ENCODE measurements around the gene HERC4. TPM values are rescaled to one million over a fixed set of nuclear protein-coding genes. Genes with fewer than 3 reads are reported as not detected.
"Not testable (repeated sequence)": the region's sequence is repeated elsewhere in the genome, so short reads cannot be mapped to it uniquely, and the experiment has no call there.

Gene HERC4
- total RNA-seq, 1 donor from 2014 or later: 57.2 TPM

DNA sequence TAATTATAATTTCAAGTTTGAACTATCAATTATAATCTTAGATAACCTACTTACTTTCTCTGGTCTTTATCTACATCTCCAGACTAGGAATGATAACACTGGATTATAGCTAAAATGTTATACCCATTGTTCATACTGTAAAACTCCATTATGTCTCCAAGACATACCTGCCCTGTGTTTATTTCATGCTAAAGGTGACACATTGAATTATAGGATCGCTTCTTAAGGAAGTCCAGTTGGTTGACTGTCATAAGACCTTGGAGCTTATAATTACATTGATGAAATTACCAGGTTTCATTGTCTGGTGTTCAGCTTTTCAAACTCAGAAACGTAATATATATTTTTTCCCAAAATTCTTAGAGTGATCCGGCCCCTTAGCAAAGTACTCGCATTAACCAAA lies 15.5 kb upstream of the HERC4 start:
- no peak for DNase-seq (ENCODE audit: extremely low read depth, low read depth, low spot score)

DNA sequence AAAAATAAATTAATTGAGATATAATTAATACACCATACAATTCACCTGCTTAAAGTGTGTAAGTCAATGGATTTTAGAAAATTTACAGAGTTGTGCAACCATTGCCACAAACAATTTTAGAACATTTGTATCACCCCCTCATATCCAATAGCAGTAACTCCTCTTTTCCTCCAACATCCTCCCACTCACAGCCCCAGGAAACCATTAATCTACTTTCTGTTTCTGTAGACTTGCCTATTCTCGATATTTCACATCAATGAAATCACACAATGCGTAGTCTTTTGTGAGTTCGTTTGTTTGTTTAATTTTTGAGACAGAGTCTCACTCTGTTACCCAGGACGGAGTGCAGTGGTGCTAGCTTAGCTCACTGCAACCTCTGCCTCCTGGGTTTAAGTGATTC lies 13.7 kb upstream of the HERC4 start:
- DNase-seq (ENCODE audit: extremely low read depth, low read depth, low spot score): no peak

DNA sequence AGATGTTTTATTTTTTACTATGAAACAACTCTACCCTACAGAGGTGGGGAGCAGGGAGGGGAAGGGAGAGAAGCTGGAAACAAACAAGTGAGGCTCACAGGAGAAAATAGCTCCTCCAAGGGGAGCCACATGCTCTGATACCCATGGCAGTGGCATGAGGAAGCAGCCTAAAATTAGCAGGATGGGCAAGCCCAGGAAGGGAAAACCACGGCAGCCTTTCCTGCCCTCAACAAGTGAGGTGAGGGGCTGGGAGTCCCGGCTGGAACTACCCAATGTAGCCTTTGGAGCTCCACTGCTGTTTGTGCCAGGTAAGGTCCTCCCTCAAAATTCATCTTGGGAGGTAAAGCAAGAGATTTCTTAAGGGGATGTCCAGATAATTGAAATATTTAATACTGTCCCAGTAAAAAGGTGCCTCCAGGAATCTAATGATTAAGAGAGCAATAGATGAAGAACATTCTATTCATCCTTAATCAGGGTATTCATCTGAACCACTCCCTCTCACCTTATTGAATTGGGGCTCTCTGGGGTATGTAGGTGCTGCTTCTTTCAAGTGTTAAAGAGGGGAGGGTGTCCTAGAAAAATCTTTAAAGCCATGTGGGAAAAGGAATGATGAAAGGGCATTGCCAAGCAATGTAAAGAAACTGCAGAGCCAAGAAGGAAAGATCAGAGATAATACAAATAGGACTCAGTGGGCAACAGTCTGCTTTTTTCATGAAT lies 12.8 kb upstream of the HERC4 start:
- DNase-seq (ENCODE audit: extremely low read depth, low read depth, low spot score): no peak

DNA sequence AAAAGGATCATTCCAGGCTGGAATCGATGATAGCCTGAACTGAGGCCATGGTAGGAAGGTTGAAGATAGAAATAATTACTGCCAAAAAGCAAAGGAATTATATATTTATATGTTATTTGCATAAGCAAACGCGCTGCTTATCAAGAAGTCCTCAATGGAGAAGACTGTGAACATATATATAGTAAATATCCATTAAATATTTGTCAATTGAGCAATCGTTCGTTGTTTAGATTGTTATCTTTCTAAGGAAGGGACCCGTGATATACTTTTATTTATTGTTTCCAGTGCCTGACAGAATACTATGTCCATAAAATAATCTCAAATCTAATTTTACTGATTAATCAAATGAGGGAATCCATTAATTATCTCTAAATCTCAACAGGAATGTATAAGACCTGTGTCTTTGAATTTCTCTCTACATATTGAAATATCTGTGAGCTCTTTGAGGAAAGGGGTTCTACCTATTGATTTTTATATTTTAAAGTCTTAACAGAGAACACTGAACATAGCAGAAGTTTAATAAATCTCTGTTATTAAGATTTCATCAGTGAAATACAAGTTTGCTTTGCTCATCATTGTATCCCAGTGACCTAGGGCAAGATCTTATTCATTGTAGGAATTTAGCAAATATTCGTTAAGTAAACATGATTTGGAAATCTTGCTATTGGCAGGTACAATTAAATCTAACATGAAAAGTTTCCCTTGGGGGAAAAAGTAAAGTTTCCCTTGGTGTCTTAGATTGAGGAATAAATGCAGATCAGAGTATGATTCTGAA lies 12.0 kb upstream of the HERC4 start:
- DNase-seq (ENCODE audit: extremely low read depth, low read depth, low spot score): no peak

DNA sequence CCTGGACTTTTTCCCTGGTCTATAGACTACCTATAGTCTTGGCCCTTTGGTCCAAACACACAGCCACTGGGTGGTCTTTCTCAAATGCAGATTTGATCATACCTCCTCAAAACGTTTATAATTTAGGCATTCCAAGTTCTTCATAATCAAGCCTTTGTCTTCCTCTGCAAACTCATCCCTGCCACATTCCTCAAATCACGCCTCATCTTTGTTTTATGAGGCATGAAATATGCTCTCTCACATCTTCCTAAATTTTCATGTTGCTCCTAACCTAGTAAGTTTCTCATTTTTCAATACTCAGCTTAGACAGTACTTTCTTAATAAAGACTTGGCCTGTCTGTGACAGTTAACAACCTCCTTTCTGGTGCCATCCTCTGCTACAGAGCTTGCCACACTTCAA lies 10.9 kb upstream of the HERC4 start:
- no peak for DNase-seq (ENCODE audit: extremely low read depth, low read depth, low spot score)

DNA sequence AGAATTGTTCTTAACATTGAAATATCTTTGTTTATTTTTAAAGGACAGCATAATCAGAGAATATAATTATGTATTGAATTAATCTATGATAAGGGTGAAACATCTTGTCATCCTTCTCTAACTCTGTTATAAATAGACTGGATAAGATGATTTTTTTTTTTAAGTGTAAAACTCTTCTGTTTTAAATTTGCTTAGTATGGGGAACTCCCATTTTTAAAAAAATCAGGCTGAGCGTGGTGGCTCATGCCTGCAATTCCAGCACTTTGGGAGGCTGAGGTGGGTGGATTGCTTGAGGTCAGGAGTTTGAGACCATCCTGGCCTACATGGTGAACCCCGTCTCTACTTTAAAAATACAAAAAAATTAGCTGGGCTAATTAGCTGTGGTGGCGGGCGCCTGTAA lies 9.4 kb upstream of the HERC4 start:
- DNase-seq (ENCODE audit: extremely low read depth, low read depth, low spot score): no peak

DNA sequence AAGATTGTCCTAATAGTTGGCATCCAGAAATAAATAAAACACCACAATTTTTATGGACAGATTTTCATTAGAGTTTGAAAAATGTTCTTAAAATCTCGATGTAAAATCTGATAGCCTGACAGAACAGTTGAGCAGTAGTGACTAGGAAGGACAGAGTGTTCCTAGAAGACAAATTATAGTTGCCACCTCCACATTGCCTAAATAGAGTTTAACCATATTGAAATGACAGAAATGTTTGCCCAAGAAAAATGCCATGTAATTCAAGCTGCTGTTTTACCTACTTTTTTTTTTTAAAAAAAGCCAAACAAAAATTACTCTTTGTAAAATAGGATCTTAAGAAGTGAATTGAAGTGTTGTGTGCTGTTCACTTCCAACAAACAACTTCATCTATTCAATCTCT lies 8.9 kb upstream of the HERC4 start:
- DNase-seq (ENCODE audit: extremely low read depth, low read depth, low spot score): no peak

DNA sequence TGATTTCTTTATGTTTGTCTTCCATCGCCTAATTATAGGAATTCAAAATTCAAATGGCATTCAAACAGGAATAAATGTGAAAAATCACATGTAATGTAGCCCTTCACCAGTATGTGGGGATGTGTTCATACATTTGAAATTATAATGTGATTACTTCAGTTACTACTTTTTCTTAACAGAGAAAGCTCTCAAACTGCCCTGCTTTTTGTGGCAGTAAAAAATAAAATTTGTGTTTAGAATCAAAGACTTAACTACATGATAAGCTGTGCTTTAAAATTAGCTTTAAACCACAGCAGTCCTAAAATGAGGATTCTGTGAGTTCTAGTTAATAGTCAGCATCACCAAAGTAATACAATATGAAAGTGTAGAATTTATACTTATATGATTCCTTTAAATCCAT lies 7.8 kb upstream of the HERC4 start:
- no peak for DNase-seq (ENCODE audit: extremely low read depth, low read depth, low spot score)

DNA sequence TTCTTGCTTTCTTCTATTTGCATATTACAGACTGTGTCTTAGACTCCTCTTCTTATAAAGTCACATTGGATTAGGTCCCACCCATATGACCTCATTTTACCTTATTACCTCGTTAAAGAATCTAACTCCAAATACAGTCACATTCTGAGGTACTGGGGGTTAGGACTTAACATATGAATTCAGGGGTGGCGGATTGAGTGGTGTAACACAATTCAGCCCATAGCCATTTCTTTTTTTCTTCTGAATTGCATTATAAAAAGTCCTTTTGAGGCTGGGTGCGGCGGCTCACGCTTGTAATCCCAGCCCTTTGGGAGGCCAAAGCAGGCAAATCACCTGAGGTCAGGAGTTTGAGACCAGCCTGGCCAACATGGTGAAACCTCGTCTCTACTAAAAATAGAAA lies 6.8 kb upstream of the HERC4 start:
- DNase-seq (ENCODE audit: extremely low read depth, low read depth, low spot score): no peak

DNA sequence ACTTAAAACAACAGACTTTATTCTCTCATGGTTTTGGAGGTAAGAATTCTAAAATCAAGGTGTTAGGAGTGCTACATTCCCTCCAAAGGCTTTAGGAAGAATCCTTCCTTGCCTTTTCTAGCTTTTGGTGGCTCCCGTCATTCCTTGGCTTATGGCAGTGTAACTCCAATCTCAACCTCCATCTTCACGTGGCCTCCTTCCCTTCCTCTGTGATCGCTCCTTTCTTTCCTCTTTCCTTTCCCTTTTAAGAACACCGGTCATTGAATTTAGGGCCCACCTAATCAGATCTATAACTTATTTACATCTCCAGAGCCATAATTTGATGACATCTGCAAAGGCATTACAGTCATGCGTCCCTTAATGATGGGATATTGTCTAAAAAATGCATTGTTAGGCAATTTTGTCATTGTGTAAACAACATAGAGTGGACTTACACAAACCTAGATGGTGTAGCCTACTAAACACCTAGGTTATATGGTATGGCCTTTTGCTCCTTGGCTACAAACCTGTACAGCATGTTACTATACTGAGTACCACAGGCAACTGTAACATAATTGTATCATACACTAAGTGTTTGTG lies 5.9 kb upstream of the HERC4 start:
- DNase-seq (ENCODE audit: extremely low read depth, low read depth, low spot score): no peak

DNA sequence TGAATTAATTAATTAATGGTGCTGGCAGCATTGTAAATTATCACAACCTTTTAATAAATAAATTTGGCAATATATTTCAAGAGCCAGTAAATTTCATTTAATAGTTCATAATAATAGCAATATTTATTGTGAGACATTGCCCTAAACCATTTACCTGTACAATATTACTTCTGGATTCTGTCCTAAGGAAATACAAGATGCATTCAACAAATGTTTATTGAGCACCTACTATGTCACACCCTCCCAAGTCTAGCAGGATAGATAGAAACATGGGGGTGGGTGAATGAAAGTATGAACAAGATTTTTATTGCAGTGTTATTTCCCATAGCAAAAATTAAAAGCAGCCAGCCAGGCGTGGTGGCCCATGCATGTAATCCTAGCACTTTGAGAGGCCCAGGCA lies 4.4 kb upstream of the HERC4 start:
- no peak for DNase-seq (ENCODE audit: extremely low read depth, low read depth, low spot score)

DNA sequence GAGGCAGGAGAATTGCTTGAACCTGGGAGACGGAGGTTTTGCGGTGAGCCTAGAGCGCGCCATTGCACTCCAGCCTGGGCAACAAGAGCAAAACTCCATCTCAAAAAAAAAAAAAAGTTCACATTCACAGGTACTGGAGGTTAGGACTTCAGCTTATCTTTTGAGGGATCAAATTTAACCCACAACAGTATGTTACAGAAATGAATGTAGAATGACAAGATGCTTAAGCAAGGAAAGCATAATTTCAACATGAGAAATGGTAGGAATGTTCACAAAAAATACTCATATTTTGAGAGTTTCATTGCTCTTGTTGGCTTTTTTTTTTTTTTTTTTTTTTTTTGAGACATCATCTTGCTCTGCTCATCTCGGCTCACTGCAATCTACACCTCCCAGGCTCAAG lies 1.9 kb upstream of the HERC4 start:
- DNase-seq (ENCODE audit: extremely low read depth, low read depth, low spot score): no peak

DNA sequence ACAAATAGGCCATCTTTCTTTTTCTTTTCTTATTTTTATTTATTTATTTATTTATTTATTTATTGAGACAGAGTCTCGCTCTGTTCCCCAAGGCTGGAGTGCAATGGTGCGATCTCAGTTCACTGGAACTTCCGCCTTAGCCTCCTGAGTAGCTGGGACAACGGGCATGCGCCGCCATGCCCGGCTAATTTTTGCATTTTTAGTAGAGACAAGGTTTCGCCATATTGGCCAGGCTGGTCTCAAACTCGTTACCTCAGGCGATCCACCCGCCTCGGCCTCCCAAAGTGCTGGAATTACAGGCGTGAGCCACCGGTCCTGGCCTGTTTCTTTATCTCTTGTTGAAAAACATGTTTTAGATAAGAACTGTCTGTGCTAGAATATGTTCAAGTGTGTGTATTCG lies 998 bp upstream of the HERC4 start:
- not testable (repeated sequence) for DNase-seq (ENCODE audit: extremely low read depth, low read depth, low spot score)

DNA sequence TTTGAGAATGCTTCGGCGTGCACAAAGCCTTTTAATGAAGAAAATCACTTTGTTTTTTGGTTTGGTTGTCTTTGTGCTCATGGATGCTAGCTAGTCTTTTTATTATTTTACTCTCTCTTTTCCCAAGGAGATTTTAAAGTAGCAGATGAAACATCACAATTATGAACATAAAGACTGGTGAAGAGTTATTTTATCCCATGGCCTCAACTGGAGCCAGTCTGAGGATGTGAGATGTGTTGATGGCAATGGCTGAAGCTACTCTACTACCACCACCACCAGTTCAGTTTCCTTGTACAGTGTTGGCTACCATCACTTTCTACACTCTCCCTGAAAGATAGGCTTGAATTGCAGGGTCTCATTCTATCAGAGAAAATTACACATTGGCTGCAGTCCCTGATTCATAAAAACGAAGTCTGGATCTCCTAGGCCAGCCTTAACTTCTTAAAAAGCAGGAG lies 494 bp upstream of the HERC4 start:
- no peak for DNase-seq (ENCODE audit: extremely low read depth, low read depth, low spot score)

DNA sequence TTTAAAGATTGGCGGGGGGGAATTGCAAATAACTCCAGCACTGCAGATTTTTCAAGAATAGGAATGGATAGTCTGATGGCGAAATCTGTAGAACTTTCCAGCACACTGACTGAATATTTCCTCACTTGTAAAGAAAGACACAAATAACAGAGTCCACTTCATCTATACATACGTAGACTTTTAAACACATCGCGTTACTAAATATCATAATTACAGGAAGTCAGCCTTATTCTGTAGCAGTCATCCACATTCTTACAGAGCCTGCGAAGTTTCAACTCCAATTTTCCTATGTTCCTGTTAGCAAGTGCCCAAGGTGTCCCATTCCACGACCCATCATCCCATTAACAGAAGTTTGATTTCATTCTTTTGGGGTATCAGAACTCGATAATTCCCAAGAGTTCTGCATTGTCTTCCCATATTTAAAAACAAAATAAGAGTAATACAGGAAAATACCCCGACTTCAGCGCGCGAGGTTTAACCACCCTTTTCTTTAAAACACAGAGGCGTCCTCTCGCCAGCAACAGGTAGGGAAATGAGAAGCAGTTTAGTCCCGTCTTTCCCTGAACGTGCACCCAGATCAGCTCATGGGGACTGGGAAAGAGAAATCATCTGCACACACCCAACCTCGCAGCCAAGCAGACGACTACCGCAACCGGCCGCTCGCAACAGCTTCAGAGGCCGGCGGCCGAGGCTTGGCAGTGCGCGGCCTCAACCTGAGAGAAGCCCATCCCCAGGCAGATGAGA lies 880 bp downstream of the HERC4 start:
- DNase-seq (ENCODE audit: extremely low read depth, low read depth, low spot score): no peak

DNA sequence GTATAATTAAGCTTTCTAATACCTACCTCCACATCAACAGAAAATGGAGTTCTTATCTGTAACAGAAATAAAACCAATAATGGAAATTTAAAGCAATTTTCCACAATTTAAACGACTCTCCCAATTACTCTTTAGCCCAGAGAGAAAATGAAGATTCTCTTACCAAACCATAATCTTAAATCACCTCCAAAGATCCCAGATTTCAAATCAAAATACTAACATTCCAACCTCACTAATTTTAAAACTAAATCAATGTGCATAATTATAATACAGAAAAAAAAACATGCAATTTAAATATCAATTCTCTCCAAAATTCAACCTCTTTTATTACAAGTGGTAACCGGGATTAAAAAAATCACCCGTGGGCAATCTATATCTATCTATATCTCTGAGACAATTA lies 1.5 kb downstream of the HERC4 start:
- no peak for DNase-seq (ENCODE audit: extremely low read depth, low read depth, low spot score)

DNA sequence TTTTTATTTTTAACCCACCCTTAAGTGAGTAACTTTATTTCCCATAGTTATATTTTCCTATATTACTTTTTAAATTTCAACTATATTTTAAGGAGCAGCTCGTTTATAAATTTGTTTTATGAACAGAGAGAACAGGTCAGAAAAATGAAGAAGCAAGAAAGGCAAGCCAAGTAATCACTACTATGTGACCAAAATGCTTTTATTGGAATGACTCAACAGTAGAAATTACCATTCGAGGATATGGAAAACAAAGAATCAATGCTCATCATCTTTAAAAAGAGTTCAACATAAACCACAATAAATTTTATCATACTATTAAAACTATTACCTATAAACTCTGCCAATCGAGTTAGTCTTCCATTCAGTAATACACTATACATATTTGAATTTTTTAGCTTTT lies 7.6 kb downstream of the HERC4 start:
- no peak for DNase-seq (ENCODE audit: extremely low read depth, low read depth, low spot score)

DNA sequence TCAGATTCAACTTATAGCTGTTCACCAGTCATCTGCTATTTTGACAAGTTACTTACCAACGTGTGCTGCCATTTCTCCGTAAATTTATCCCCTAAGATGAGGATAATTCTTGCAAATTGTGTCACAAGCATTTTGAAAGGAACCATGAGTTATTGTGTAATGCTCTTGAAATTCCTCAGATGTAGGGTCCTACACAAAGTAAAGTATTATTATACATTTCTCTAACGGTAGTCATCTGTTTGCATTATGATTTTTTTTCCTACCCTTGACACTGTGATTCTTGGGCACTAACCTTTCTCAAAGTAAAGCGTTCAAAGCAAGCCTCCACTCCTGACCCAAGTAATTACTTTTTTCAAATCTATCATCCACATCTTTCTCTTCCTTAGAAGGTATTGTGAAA lies 8.1 kb downstream of the HERC4 start:
- DNase-seq (ENCODE audit: extremely low read depth, low read depth, low spot score): no peak

DNA sequence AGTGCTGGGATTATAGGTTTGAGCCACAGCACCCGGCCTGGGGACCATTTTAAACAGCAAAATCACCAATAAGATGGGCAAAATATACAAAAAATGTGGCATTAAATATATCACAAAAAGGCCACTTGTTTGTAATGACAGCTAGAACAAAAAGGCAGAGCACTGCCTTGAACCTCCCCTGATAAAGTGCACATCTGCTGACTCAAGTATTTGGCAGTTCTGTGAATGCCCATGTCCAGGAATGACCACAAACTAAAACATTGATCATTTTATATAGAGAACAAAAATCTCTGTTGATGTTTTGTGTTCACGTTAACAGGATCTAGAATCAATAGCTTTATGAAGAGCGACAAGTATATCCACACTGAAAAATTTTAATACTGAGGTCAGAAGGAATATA lies 21.5 kb downstream of the HERC4 start:
- no peak for DNase-seq (ENCODE audit: extremely low read depth, low read depth, low spot score)

DNA sequence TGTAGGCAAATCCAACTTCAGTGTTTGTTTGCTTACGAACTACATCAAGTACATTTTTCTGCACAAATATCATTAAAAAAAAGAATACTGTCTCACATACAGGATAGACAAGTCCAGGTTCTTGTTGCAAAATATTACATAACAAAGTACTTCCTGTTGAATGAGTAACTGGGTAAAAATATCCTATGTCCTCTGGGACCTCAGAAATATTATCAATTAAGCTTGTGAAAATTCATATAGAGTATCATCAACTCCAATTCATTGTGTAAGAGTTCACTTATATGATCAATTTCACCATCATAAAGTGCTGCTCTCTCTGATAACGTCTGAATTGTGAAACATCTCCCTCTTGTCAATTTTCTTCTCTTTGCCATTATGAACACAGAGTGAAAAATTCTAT lies 22.6 kb downstream of the HERC4 start:
- DNase-seq (ENCODE audit: extremely low read depth, low read depth, low spot score): no peak

DNA sequence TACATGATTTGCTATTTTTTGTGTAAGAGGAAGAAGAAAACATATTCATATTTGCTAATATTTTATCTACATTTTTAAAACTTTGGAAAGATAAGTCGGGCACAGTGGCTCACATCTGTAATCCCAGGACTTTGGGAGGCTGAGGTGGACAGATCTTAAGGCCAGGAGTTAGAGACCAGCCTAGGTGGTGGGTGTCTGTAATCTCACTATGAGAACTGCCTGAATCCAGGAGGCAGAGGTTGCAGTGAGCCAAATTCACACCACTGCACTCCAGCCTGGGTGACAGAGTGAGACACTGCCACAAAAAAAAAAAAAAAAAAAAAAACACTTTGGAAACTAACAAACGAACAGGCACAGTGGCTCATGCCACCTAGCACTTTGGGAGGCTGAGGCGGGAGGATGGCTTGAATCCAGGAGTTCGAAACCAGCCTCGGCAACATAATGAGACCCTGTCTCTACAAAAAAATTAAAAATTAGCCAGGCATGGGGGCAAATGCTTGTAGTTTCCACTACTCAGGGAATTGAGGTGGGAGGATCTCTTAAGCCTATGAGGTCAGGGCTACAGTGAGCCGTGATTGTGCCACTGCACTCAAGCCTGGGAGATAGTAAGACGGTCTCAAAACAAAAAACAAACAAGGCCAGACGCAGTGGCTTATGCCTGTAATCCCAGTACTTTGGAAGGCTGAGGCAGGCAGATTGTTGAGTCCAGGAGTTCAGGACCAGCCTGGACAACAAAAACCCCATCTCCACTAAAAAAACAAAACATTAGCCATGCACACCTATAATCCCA lies 25.6 kb downstream of the HERC4 start:
- no peak for DNase-seq (ENCODE audit: extremely low read depth, low read depth, low spot score)
